Measurements from ENCODE around the gene IGFBP4.

DNA sequence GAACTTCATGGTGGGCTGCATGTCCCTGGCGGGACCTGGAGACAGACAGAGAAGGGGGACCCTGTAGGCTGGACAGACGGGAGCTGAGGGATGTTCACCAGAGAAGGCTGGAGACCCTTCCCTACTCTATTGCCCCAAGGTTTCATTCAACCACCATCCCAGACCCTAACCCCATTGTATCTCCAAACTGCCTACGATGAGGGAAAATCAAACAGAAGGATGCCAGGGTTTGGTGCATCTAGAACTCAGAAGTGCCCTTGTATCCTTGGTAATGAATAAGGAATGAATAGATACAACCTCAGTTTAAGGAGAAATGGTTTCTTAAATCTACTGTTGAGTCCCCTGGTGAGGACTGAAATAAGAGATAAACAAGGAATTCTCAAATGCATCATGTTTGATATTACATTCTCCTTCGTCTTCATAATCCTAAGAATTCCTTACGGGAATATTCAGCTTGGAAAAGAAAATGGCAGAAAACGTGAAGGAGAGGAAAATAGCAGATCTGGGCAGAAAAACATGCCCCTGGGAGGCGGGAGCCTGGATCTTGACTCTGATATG, 41.8 kb downstream of the IGFBP4 start:
- TF ChIP-seq, protein P1, sequence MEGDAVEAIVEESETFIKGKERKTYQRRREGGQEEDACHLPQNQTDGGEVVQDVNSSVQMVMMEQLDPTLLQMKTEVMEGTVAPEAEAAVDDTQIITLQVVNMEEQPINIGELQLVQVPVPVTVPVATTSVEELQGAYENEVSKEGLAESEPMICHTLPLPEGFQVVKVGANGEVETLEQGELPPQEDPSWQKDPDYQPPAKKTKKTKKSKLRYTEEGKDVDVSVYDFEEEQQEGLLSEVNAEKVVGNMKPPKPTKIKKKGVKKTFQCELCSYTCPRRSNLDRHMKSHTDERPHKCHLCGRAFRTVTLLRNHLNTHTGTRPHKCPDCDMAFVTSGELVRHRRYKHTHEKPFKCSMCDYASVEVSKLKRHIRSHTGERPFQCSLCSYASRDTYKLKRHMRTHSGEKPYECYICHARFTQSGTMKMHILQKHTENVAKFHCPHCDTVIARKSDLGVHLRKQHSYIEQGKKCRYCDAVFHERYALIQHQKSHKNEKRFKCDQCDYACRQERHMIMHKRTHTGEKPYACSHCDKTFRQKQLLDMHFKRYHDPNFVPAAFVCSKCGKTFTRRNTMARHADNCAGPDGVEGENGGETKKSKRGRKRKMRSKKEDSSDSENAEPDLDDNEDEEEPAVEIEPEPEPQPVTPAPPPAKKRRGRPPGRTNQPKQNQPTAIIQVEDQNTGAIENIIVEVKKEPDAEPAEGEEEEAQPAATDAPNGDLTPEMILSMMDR (IDR thresholded peaks at IDR 0.05), result no peak
- TF ChIP-seq POLR2A (IDR thresholded peaks at IDR 0.05), result no peak
